GM12878 (cell line): ENCODE measurements around the gene POLD2. TPM values are rescaled to one million over a fixed set of nuclear protein-coding genes. Genes with fewer than 3 reads are reported as not detected.

Source experiments
- ATAC-seq: fragments of 200-7000 bp; cut with Tn5 transposase; 3 replicates; pipeline ENCODE4 v1.9.1; 2020; ENCODE audit warnings: mild to moderate bottlenecking, moderate library complexity
- BruUV-seq: library from RNA; stranded (reverse); fragments of 400-500 nt; replicated peaks from 2 replicates; lab custom pipeline; 2021; lab: Mats Ljungman, UMichigan
- CTCF ChIA-PET: fragments of 300-600 bp; sonication (Branson Sonifier 250); formaldehyde crosslinking; extraction: SDS; loops from one replicate; lab custom pipeline; 2021; ENCODE audit warnings: inconsistent platforms; lab: Yijun Ruan, JAX
- POLR2A ChIA-PET: fragments of 350-600 bp; formaldehyde crosslinking; extraction: SDS; loops from one replicate; lab custom pipeline; 2021; ENCODE audit warnings: inconsistent platforms; lab: Charles Lee
- RAD21 ChIA-PET: fragments of 300-600 bp; sonication (Branson Sonifier 250); formaldehyde crosslinking; loops from one replicate; lab custom pipeline; 2023; ENCODE audit warnings: antibody characterized with exemption; ENCODE audit not compliant: unreplicated experiment; lab: Charles Lee
- SMC1A ChIA-PET: fragments of 300-600 bp; sonication (Branson Sonifier 250); formaldehyde crosslinking; loops from one replicate; lab custom pipeline; 2023; ENCODE audit not compliant: unreplicated experiment, uncharacterized antibody; lab: Charles Lee
- DNase-seq: peaks from one replicate; pipeline ENCODE4 v3.0.0-alpha.2; 2011; ENCODE audit warnings: low read depth, low spot score
- FAIRE-seq: peaks from 3 replicates; lab custom pipeline; 2011; peaks lifted over from hg19 to GRCh38; lab: Jason Lieb, UNC
- H2AFZ ChIP-seq: 2 replicates; pipeline ENCODE4 v1.6.0; 2011; ENCODE audit warnings: low read depth, low read length, control low read depth; ENCODE audit not compliant: control insufficient read depth
- H3K27ac ChIP-seq: 2 replicates; pipeline ENCODE4 v1.5.1; 2011; ENCODE audit warnings: control low read depth; ENCODE audit not compliant: control insufficient read depth, insufficient read depth
- H3K27me3 ChIP-seq, 2 experiments: replicated peaks in 1 of 2; 2 replicates each; pipeline versions ENCODE4 v1.6.0 to v1.6.1; 2011; ENCODE audit warnings: low read length in 1 of 2; ENCODE audit not compliant: control insufficient read depth in 2 of 2, insufficient read depth in 2 of 2
- H3K36me3 ChIP-seq, 2 experiments: 2 replicates each; pipeline ENCODE4 v1.5.1; 2011; ENCODE audit warnings: low read length in 1 of 2; ENCODE audit not compliant: control insufficient read depth in 2 of 2, insufficient read depth in 2 of 2
- H3K4me1 ChIP-seq: 2 replicates; pipeline ENCODE4 v1.6.1; 2011; ENCODE audit warnings: mild to moderate bottlenecking, low read length, moderate library complexity, mixed read lengths; ENCODE audit not compliant: control insufficient read depth, insufficient read depth
- H3K4me2 ChIP-seq: 2 replicates; pipeline ENCODE4 v1.6.0; 2011; ENCODE audit warnings: control low read depth; ENCODE audit not compliant: control insufficient read depth, insufficient read depth
- H3K4me3 ChIP-seq: fragments of 200-600 bp; sonication (generic); 2 replicates; pipeline ENCODE4 v1.5.1; 2016
- H3K79me2 ChIP-seq: 2 replicates; pipeline ENCODE4 v1.6.0; 2011; ENCODE audit warnings: low read length; ENCODE audit not compliant: control insufficient read depth, insufficient read depth
- H3K9ac ChIP-seq: 2 replicates; pipeline ENCODE4 v1.8.0; 2011; ENCODE audit warnings: low read length, control low read depth, mixed read lengths; ENCODE audit not compliant: control insufficient read depth, insufficient read depth
- H3K9me3 ChIP-seq: replicated peaks from 3 replicates; pipeline ENCODE4 v1.5.1; 2011; ENCODE audit warnings: mild to moderate bottlenecking, low read length; ENCODE audit not compliant: control insufficient read depth, insufficient read depth
- H4K20me1 ChIP-seq: 2 replicates; pipeline ENCODE4 v1.6.0; 2011; ENCODE audit not compliant: control insufficient read depth, insufficient read depth
- EP300 ChIP-seq, 2 experiments: fragments of 150-350 bp in 1 of 2; IDR thresholded peaks; 2 replicates each; pipeline ENCODE4 v1.6.1; 2011 to 2012; ENCODE audit warnings: low read depth in 2 of 2, low read length in 2 of 2, borderline replicate concordance in 1 of 2, improper control_type of control experiment in 1 of 2, inconsistent platforms in 1 of 2; ENCODE audit not compliant: control insufficient read depth in 1 of 2
- GATAD2B ChIP-seq: fragments of 450-650 bp; conservative IDR thresholded peaks from 2 replicates; pipeline ENCODE4 v1.6.1; 2017; ENCODE audit warnings: low read depth, mild to moderate bottlenecking, moderate library complexity
- HCFC1 ChIP-seq: fragments of 150-350 bp; IDR thresholded peaks from 2 replicates; pipeline ENCODE4 v1.6.1; 2014; ENCODE audit warnings: low read length
- WGBS: methylation state at CpG from one replicate; pipeline ENCODE4 v1.1.6; 2016; ENCODE audit warnings: low lambda C conversion rate; ENCODE audit not compliant: insufficient replicate concordance, insufficient coverage; ENCODE audit errors: missing lambda C conversion rate; 5-methylcytosine and 5-hydroxymethylcytosine counted together
- in situ Hi-C: fragments of 300-500 bp; cut with MboI; formaldehyde crosslinking; loops from 9 replicates; pipeline ENCODE4 v1.14.3; 2018; ENCODE audit warnings: mixed read lengths
- intact Hi-C: fragments of 100-400 bp; cut with micrococcal nuclease; formaldehyde crosslinking; loops from one replicate; pipeline ENCODE4 v1.14.2; 2022; ENCODE audit not compliant: unreplicated experiment
- polyA plus RNA-seq, 11 experiments: library from polyadenylated mRNA; depleted of rRNA in 4 of 11; unstranded in 6 of 11; stranded (reverse) in 5 of 11; fragments of >200 nt; fragmentation: Nextera tagmentation in 4 of 11; fragmentation: Illumina TruSeq in 1 of 11; extraction: Ambion mirVana in 4 of 11; extraction: Trizol in 1 of 11; gene quantifications; 1 replicate in 1 of 11; 2 replicates in 10 of 11; pipeline versions ENCODE4 v1.2.1 to v1.2.3, GENCODE V29; 2011 to 2016; ENCODE audit warnings: inconsistent platforms in 2 of 11, missing spikeins in 2 of 11, low read depth in 1 of 11
- total RNA-seq, 4 experiments: library from RNA; depleted of rRNA in 3 of 4; stranded (reverse); fragments of >200 nt in 3 of 4; fragmentation: Illumina TruSeq in 1 of 4; extraction: Trizol in 1 of 4; gene quantifications; 2 replicates each; pipeline versions ENCODE4 v1.2.1 to v1.2.3, GENCODE V29; 2013 to 2021
- TF ChIP-seq, protein P1 (sequence below): IDR thresholded peaks from 2 replicates; pipeline ENCODE4 v1.6.1; 2012; ENCODE audit warnings: mild to moderate bottlenecking, low read depth, low read length
- TF ChIP-seq, protein P2 (sequence below): fragments of 450-650 bp; IDR thresholded peaks from 2 replicates; pipeline ENCODE4 v1.6.1; 2014; ENCODE audit warnings: mild to moderate bottlenecking

The POLD2 gene
- total and polyA plus RNA-seq, 10 of the 15 experiments (the other 5 are each of a cell fraction or from before 2014, with no cell fraction given), result 19.1 to 287 (median 169) TPM

DNA sequence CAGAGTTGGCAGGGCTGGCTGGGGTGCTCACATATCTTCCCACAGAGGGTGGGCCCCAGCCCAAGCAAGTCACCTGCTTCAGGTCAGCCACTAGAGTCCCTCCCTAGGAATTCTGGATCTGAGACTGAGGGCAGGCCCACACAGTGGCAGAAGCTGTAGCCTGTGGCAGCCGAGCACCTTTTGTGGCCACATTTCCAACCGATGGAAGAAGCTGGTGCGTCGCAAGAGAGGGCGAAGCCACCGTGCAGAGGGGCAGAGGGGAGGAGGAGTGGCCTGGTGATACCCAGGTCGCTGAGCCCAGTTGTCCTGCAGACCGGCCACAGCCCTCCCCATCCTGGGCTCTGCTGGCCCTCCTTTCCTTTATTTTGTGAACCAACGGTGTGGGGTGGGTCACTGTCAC is 46.3 kb downstream of the POLD2 start:
- Histone ChIP-seq H3K9ac (no peak overlapping the region), H2AFZ (no peak overlapping the region), H3K27ac (no peak overlapping the region)
- FAIRE-seq, result no peak
- intact Hi-C loops, result no loop called here
- WGBS, result 83% methylated on average over 9 of the region's 9 CpGs
- CTCF ChIA-PET, result no interaction called here
- BruUV-seq, result no TSS peak
- TF ChIP-seq, protein P1, sequence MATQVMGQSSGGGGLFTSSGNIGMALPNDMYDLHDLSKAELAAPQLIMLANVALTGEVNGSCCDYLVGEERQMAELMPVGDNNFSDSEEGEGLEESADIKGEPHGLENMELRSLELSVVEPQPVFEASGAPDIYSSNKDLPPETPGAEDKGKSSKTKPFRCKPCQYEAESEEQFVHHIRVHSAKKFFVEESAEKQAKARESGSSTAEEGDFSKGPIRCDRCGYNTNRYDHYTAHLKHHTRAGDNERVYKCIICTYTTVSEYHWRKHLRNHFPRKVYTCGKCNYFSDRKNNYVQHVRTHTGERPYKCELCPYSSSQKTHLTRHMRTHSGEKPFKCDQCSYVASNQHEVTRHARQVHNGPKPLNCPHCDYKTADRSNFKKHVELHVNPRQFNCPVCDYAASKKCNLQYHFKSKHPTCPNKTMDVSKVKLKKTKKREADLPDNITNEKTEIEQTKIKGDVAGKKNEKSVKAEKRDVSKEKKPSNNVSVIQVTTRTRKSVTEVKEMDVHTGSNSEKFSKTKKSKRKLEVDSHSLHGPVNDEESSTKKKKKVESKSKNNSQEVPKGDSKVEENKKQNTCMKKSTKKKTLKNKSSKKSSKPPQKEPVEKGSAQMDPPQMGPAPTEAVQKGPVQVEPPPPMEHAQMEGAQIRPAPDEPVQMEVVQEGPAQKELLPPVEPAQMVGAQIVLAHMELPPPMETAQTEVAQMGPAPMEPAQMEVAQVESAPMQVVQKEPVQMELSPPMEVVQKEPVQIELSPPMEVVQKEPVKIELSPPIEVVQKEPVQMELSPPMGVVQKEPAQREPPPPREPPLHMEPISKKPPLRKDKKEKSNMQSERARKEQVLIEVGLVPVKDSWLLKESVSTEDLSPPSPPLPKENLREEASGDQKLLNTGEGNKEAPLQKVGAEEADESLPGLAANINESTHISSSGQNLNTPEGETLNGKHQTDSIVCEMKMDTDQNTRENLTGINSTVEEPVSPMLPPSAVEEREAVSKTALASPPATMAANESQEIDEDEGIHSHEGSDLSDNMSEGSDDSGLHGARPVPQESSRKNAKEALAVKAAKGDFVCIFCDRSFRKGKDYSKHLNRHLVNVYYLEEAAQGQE, result no peak
- TF ChIP-seq HCFC1 (no peak), GATAD2B (no peak), EP300 (IDR thresholded peaks at IDR 0.05; ENCODE audit: borderline replicate concordance in 1 of 2, control insufficient read depth in 1 of 2, low read depth in 2 of 2, low read length in 2 of 2) (no peak)
- TF ChIP-seq, protein P2, sequence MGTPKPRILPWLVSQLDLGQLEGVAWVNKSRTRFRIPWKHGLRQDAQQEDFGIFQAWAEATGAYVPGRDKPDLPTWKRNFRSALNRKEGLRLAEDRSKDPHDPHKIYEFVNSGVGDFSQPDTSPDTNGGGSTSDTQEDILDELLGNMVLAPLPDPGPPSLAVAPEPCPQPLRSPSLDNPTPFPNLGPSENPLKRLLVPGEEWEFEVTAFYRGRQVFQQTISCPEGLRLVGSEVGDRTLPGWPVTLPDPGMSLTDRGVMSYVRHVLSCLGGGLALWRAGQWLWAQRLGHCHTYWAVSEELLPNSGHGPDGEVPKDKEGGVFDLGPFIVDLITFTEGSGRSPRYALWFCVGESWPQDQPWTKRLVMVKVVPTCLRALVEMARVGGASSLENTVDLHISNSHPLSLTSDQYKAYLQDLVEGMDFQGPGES, result no peak
- TF ChIP-seq, all 136 proteins: peak for 0
- peaks cover 26 to 43% of the 10 kb centered on the region in 2 experiments for H3K36me3 ChIP-seq
- peaks cover 18% of the 10 kb centered on the region for H3K4me1 ChIP-seq
- ATAC-seq (no peak), DNase-seq (no peak)
- H3K79me2 ChIP-seq, result peaks cover 21% of the 10 kb centered on the region
- POLR2A ChIA-PET, result interaction anchor here (0.5 kb wide), 1 partner anchor 764 kb away, joined by 5 read pairs; no protein-coding TSS in a partner anchor
- RAD21 ChIA-PET, result no interaction called here
- SMC1A ChIA-PET, result no interaction called here
- H3K4me2 ChIP-seq, result no peak overlapping the region
- no peaks in the 10 kb centered on the region for H3K27me3 ChIP-seq
- H4K20me1 ChIP-seq, result no peaks in the 10 kb centered on the region
- no peak overlapping the region for H3K4me3 ChIP-seq
- in situ Hi-C loops, result no loop called here
- no peaks in the 10 kb centered on the region for H3K9me3 ChIP-seq
